ENCODE results near the gene SND1. TPM values are rescaled to one million over a fixed set of nuclear protein-coding genes. Genes with fewer than 3 reads are reported as not detected.

The SND1 gene
- polyA plus RNA-seq, 3 donors: 46.5 to 97.3 (median 79.8) TPM

DNA sequence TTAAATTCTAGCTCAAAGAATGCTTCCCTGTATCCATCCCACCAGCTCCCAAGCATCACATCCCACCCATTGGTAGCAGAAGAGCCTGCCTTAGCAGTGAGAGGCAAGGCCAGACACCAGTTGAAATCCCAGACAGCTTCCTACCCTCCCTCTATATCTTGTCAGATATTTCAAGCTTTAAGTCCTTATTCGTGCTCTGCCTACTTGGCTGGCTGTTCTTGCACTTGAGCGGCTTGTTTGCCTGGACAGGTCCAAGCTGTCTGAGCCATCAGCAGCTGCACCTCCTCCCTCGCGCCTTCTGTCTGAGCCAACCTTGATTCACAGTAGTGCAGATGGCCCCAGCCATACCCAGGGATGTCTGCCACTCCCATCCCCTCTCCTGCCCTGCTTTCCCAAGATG is 362.8 kb downstream of the SND1 start:
- H3K4me2 ChIP-seq (replicated peaks; ENCODE audit: extremely low read depth, low read length, poor library complexity, severe bottlenecking): no peak overlapping the region
- H3K79me2 ChIP-seq (ENCODE audit: insufficient read depth, low read length): no peaks in the 10 kb centered on the region
- Mint-ChIP-seq H3K36me3 (peaks cover 46 to 79% of the 10 kb centered on the region in 2 donors), H3K27me3 (ENCODE audit: low read depth in 3 of 3) (no peaks in the 10 kb centered on the region), H3K9me3 (no peaks in the 10 kb centered on the region), H3K27ac (no peak overlapping the region), H3K4me1 (peaks cover 20% of the 10 kb centered on the region), H3K4me3 (no peak overlapping the region)
- H2AFZ ChIP-seq (ENCODE audit: insufficient read depth, low read depth, low read length, poor library complexity, severe bottlenecking): no peak overlapping the region
- no peaks in the 10 kb centered on the region for H3K9me3 ChIP-seq (replicated peaks in 1 of 2; ENCODE audit: control insufficient read depth in 1 of 2, insufficient read depth in 1 of 2, low read length in 2 of 2)
- no peak overlapping the region for H3K9ac ChIP-seq (ENCODE audit: insufficient read depth, low read length, poor library complexity, severe bottlenecking)
- H3K27me3 ChIP-seq (ENCODE audit: control insufficient read depth in 2 of 2, insufficient read depth in 2 of 2, low read length in 2 of 2): no peaks in the 10 kb centered on the region
- H3K4me3 ChIP-seq (replicated peaks in 1 of 3; ENCODE audit: low read depth in 2 of 3, low read length in 3 of 3): no peak overlapping the region
- no peak for DNase-seq
- no peak overlapping the region for H3K27ac ChIP-seq (ENCODE audit: low read depth in 1 of 2, low read length in 2 of 2)
- TF ChIP-seq, protein P1, sequence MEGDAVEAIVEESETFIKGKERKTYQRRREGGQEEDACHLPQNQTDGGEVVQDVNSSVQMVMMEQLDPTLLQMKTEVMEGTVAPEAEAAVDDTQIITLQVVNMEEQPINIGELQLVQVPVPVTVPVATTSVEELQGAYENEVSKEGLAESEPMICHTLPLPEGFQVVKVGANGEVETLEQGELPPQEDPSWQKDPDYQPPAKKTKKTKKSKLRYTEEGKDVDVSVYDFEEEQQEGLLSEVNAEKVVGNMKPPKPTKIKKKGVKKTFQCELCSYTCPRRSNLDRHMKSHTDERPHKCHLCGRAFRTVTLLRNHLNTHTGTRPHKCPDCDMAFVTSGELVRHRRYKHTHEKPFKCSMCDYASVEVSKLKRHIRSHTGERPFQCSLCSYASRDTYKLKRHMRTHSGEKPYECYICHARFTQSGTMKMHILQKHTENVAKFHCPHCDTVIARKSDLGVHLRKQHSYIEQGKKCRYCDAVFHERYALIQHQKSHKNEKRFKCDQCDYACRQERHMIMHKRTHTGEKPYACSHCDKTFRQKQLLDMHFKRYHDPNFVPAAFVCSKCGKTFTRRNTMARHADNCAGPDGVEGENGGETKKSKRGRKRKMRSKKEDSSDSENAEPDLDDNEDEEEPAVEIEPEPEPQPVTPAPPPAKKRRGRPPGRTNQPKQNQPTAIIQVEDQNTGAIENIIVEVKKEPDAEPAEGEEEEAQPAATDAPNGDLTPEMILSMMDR (IDR thresholded peaks at IDR 0.05): no peak
- 100% methylated on average over 2 of the region's 4 CpGs for WGBS (ENCODE audit: insufficient coverage)
- peaks cover 0 to 3% of the 10 kb centered on the region in 2 donors for H3K4me1 ChIP-seq (ENCODE audit: control insufficient read depth in 1 of 2, insufficient read depth in 2 of 2, low read length in 2 of 2)
- peaks cover 25 to 83% of the 10 kb centered on the region in 2 donors for H3K36me3 ChIP-seq (replicated peaks in 1 of 2; ENCODE audit: control insufficient read depth in 1 of 2, insufficient read depth in 2 of 2, low read length in 2 of 2)
- intact Hi-C loops (cut with micrococcal nuclease): no loop called here
- peaks cover 70% of the 10 kb centered on the region for H4K20me1 ChIP-seq (ENCODE audit: insufficient read depth, low read length)

DNA sequence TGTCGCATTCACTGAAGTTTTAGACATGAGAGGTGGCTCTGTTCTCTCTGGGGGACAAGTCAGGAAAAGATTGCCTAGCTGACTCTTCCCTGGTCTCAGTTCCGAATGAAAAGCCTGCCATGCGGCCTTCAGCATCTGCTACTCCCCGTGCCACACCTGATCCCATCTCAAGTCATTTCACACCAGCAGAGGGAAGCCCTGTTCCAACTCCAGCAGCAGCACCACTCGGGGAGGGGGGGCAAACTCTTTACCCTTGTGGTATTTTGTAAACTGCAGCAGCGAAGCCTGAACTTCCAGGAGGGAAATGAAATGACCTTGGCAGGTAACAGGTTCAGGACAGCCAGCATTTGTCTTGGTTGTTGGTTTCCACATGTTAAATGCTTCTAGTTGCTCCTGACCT is 365.5 kb downstream of the SND1 start:
- WGBS (ENCODE audit: insufficient coverage): 91% methylated on average over 5 of the region's 6 CpGs
- H3K27me3 Mint-ChIP-seq (ENCODE audit: low read depth in 3 of 3): peaks cover 0 to 3% (median 3%) of the 10 kb centered on the region in 3 donors
- H3K9me3 ChIP-seq (replicated peaks in 1 of 2; ENCODE audit: control insufficient read depth in 1 of 2, insufficient read depth in 1 of 2, low read length in 2 of 2): no peaks in the 10 kb centered on the region
- no peak overlapping the region for H3K4me3 Mint-ChIP-seq
- no peak overlapping the region for H3K27ac Mint-ChIP-seq
- intact Hi-C loops (cut with micrococcal nuclease): no loop called here
- TF ChIP-seq, protein P1 (IDR thresholded peaks at IDR 0.05): no peak
- peaks cover 72% of the 10 kb centered on the region for H4K20me1 ChIP-seq (ENCODE audit: insufficient read depth, low read length)
- no peaks in the 10 kb centered on the region for H3K27me3 ChIP-seq (ENCODE audit: control insufficient read depth in 2 of 2, insufficient read depth in 2 of 2, low read length in 2 of 2)
- no peak overlapping the region for H3K4me3 ChIP-seq (replicated peaks in 1 of 3; ENCODE audit: low read depth in 2 of 3, low read length in 3 of 3)
- H3K4me2 ChIP-seq (replicated peaks; ENCODE audit: extremely low read depth, low read length, poor library complexity, severe bottlenecking): no peak overlapping the region
- peaks cover 4 to 6% of the 10 kb centered on the region in 2 donors for H3K4me1 ChIP-seq (ENCODE audit: control insufficient read depth in 1 of 2, insufficient read depth in 2 of 2, low read length in 2 of 2)
- no peak for DNase-seq
- H3K9me3 Mint-ChIP-seq: peaks cover 0 to under 1% (median 0%) of the 10 kb centered on the region in 7 donors
- H3K9ac ChIP-seq (ENCODE audit: insufficient read depth, low read length, poor library complexity, severe bottlenecking): no peak overlapping the region
- H3K79me2 ChIP-seq (ENCODE audit: insufficient read depth, low read length): no peaks in the 10 kb centered on the region
- no peak overlapping the region for H3K27ac ChIP-seq (ENCODE audit: low read depth in 1 of 2, low read length in 2 of 2)
- peaks cover 28 to 77% of the 10 kb centered on the region in 2 donors for H3K36me3 ChIP-seq (replicated peaks in 1 of 2; ENCODE audit: control insufficient read depth in 1 of 2, insufficient read depth in 2 of 2, low read length in 2 of 2)
- peaks cover 55 to 77% of the 10 kb centered on the region in 2 donors for H3K36me3 Mint-ChIP-seq
- H3K4me1 Mint-ChIP-seq: peaks cover 28% of the 10 kb centered on the region
- no peak overlapping the region for H2AFZ ChIP-seq (ENCODE audit: insufficient read depth, low read depth, low read length, poor library complexity, severe bottlenecking)

All from CD14-positive monocyte (primary cell).